Tibial nerve (tissue), 4 donors: ENCODE measurements around the gene SUMO3.

Experiments
- EP300 ChIP-seq, 2 donors: sonication (generic); formaldehyde crosslinking; IDR thresholded peaks; one replicate each; pipeline ENCODE4 v1.6.1; 2017; ENCODE audit warnings: antibody characterized with exemption in 2 of 2, mild to moderate bottlenecking in 1 of 2
- POLR2A ChIP-seq, 2 donors: fragments of 450-650 bp; IDR thresholded peaks; one replicate each; pipeline ENCODE4 v1.6.1; 2017; ENCODE audit warnings: antibody characterized with exemption in 2 of 2, mild to moderate bottlenecking in 2 of 2, moderate library complexity in 2 of 2
- TF ChIP-seq, protein P1 (sequence below), 5 experiments: fragments of 200-600 bp in 3 of 5; fragments of 450-650 bp in 2 of 5; sonication (generic) in 3 of 5; IDR thresholded peaks; one replicate each; pipeline ENCODE4 v1.5.1; 2016 to 2019; ENCODE audit warnings: antibody characterized with exemption in 5 of 5, mild to moderate bottlenecking in 3 of 5, moderate library complexity in 2 of 5

DNA sequence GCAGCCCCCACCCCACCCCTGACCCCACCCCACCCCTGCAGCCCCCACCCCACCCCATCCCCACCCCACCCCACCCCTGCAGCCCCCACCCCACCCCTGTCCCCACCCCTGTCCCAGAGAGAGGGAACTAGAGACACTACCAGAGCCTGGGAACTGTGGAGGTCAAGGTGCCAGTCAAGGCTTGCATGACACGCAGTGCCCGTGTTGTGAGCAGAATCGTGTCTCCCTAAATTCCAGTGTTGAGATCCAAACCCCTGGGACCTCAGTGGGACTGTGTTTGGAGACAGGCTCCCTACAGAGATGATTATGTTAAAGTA, 18.4 kb upstream of the SUMO3 start:
- TF ChIP-seq, protein P1, sequence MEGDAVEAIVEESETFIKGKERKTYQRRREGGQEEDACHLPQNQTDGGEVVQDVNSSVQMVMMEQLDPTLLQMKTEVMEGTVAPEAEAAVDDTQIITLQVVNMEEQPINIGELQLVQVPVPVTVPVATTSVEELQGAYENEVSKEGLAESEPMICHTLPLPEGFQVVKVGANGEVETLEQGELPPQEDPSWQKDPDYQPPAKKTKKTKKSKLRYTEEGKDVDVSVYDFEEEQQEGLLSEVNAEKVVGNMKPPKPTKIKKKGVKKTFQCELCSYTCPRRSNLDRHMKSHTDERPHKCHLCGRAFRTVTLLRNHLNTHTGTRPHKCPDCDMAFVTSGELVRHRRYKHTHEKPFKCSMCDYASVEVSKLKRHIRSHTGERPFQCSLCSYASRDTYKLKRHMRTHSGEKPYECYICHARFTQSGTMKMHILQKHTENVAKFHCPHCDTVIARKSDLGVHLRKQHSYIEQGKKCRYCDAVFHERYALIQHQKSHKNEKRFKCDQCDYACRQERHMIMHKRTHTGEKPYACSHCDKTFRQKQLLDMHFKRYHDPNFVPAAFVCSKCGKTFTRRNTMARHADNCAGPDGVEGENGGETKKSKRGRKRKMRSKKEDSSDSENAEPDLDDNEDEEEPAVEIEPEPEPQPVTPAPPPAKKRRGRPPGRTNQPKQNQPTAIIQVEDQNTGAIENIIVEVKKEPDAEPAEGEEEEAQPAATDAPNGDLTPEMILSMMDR (IDR thresholded peaks at IDR 0.05), result no peak
- TF ChIP-seq POLR2A (IDR thresholded peaks at IDR 0.05) (no peak), EP300 (IDR thresholded peaks at IDR 0.05) (no peak)
